Left ventricle myocardium inferior (tissue), 1 donor: ENCODE data around the gene SLC34A1. TPM values are rescaled to one million over a fixed set of nuclear protein-coding genes. Genes with fewer than 3 reads are reported as not detected.

Experiments used
- DNase-seq: peaks from one replicate; pipeline ENCODE4 v3.0.0-alpha.2; 2020
- H3K27ac ChIP-seq: fragments of 200-600 bp; replicated peaks from 2 replicates; pipeline ENCODE4 v1.8.0; 2021
- H3K27me3 ChIP-seq: fragments of 200-600 bp; 2 replicates; pipeline ENCODE4 v1.8.0; 2021; ENCODE audit warnings: low read depth
- H3K36me3 ChIP-seq: fragments of 200-600 bp; 2 replicates; pipeline ENCODE4 v1.8.0; 2021
- H3K4me1 ChIP-seq: fragments of 200-600 bp; 2 replicates; pipeline ENCODE4 v1.8.0; 2021
- H3K4me3 ChIP-seq: fragments of 200-600 bp; 2 replicates; pipeline ENCODE4 v1.8.0; 2021; ENCODE audit warnings: mild to moderate bottlenecking, moderate library complexity
- H3K9me3 ChIP-seq: fragments of 200-600 bp; replicated peaks from 2 replicates; pipeline ENCODE4 v1.8.0; 2021
- intact Hi-C: fragments of 100-400 bp; cut with micrococcal nuclease; formaldehyde crosslinking; loops from one replicate; pipeline ENCODE4 v1.11.0; 2022
- total RNA-seq: library from RNA; stranded (reverse); fragmentation: NEBNext Ultra II Directional; extraction: Animal tissue kit (Norgen Biotek cat#: 25700); gene quantifications from one replicate; pipeline ENCODE4 v1.2.1, GENCODE V29; 2021
- TF ChIP-seq, protein P1 (sequence below): fragments of 200-600 bp; IDR thresholded peaks from 2 replicates; pipeline ENCODE4 v1.8.0; 2021; ENCODE audit warnings: antibody characterized with exemption, mild to moderate bottlenecking, borderline replicate concordance
- donor health status: DM: no; HTN: yes; CAD: no; lungs with severe emphysema.

Gene SLC34A1
- total RNA-seq, 1 donor from 2014 or later: not detected

DNA sequence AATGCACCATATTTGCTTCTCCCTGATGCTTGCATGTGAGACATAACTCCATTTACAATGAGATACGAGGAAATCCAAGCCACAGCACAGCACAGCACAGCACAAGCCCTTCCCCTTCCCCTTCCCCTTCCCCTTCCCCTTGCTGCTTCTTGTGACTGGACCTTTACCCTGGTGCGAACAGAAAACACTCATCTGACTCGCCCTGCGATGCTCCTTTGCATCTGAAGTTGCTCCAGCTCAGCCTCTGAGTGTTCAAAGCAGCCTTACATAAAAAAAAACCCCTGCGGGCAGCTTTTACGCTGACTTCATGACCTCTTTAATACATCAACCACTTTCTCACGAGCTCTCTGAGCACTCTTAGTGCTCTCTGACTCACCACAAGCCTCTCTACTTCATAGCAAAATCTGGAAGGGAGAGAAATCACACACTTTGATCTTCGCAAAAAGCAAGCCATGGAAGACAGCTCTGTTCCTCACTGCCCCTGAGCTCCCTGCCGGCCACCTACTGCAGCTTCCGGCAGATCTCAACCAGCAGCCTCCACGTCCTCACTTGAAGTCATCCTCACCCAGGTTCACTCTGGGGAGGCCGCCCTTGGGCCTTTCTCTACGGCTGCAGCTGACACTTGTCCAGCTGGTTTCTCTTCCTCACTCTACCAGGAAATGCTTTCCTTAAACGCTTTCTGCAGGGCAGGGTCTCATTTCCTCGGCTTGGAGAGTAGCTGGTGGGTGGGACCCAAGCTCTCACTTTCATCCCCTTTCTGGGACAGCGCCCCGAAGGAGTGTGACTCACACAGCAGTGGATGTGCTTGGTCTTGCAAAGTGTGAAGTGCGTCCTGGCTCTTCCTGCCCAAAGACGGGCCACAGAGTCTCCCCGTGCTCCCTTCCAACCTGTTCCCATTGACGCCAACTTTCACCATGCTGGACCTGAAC lies 5.3 kb downstream of the SLC34A1 start:
- intact Hi-C loops: loop anchor here (5.0 kb wide), 1 partner anchor 113 kb away; no protein-coding TSS in a partner anchor

DNA sequence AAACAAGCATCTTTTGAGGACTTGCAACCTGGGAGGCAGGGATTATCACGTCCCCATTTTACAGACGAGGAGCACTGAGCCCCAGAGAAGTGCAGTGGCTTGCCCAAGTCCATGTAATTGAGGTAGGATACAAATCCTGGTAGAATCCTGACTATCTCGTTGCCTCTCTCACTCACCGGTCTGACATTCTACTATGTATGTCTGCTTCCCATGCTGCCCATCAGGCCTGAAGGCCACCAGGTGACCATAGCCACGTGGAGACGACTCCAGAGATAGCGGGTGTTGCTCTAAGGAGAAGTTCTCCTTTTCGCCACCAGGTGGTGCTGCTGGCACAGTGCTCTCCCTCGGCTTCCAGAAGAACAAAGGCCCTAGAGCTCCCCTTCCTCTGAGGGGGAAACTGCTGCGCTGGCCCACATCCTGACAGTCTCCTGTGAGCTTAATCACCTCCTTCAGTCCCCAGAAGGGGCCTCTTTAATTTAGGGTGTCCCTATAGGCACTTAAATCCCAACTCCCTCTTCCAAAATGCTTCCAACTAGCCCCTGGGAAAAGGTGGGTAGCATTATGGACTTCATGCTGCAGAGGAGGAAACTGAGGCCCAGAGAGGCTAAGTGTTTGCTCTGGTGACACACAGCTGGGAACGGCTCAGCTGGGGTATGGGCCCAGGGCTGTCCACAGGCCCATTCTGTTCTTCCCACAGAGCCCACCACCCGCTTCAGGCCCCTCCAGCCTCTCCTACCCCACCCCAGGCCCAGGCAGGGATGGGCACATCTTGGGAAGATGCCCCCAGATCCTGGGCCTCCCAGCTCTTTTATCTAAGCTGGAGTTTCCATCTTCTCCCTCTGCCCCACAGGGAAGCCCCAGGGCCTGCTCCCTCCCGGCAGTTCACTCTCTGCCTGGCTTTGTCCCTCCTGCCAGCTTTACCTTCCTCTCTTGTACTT lies 6.4 kb downstream of the SLC34A1 start:
- TF ChIP-seq, protein P1, sequence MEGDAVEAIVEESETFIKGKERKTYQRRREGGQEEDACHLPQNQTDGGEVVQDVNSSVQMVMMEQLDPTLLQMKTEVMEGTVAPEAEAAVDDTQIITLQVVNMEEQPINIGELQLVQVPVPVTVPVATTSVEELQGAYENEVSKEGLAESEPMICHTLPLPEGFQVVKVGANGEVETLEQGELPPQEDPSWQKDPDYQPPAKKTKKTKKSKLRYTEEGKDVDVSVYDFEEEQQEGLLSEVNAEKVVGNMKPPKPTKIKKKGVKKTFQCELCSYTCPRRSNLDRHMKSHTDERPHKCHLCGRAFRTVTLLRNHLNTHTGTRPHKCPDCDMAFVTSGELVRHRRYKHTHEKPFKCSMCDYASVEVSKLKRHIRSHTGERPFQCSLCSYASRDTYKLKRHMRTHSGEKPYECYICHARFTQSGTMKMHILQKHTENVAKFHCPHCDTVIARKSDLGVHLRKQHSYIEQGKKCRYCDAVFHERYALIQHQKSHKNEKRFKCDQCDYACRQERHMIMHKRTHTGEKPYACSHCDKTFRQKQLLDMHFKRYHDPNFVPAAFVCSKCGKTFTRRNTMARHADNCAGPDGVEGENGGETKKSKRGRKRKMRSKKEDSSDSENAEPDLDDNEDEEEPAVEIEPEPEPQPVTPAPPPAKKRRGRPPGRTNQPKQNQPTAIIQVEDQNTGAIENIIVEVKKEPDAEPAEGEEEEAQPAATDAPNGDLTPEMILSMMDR: peak; percentile 99
- no peaks in the 10 kb centered on the region for H3K36me3 ChIP-seq
- peaks cover 7% of the 10 kb centered on the region for H3K4me1 ChIP-seq
- peaks cover 69% of the 10 kb centered on the region for H3K27me3 ChIP-seq
- intact Hi-C loops: loop anchor here (5.0 kb wide), 1 partner anchor 112 kb away; no protein-coding TSS in a partner anchor
- DNase-seq: peak; percentile 72
- H3K4me3 ChIP-seq: no peak overlapping the region
- no peak overlapping the region for H3K27ac ChIP-seq
- no peaks in the 10 kb centered on the region for H3K9me3 ChIP-seq

More for the DNA sequence above, 5.3 kb downstream of the SLC34A1 start:
- no peaks in the 10 kb centered on the region for H3K36me3 ChIP-seq
- TF ChIP-seq, protein P1: no peak
- H3K9me3 ChIP-seq: no peaks in the 10 kb centered on the region
- peaks cover 69% of the 10 kb centered on the region for H3K27me3 ChIP-seq
- no peak overlapping the region for H3K4me3 ChIP-seq
- no peak for DNase-seq
- H3K4me1 ChIP-seq: peaks cover 7% of the 10 kb centered on the region
- H3K27ac ChIP-seq: no peak overlapping the region

DNA sequence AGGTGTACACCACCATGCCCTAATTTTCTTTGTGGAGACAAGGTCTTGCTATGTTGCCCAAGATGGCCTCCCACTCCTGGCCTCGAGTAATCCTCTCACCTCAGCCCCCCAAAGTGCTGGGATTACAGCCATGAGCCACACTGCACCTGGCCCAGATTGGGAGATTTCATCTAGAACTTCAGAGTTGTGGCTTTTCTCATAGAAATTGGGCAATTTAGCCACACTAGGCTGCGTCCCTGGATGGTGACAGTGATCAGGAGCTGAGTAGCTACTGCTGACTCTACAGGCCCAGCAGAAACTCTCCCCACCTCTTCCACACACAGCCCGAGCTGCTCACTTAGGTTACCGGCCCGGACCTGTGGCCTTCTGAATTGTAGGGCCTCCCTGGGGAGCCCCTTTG lies 8.5 kb downstream of the SLC34A1 start:
- H3K27ac ChIP-seq: no peak overlapping the region
- intact Hi-C loops: loop anchor here (5.0 kb wide), 1 partner anchor 110 kb away; no protein-coding TSS in a partner anchor
- H3K4me1 ChIP-seq: peaks cover 7% of the 10 kb centered on the region
- TF ChIP-seq, protein P1: no peak
- H3K27me3 ChIP-seq: peaks cover 69% of the 10 kb centered on the region
- no peak for DNase-seq
- H3K36me3 ChIP-seq: no peaks in the 10 kb centered on the region
- no peaks in the 10 kb centered on the region for H3K9me3 ChIP-seq
- H3K4me3 ChIP-seq: no peak overlapping the region

DNA sequence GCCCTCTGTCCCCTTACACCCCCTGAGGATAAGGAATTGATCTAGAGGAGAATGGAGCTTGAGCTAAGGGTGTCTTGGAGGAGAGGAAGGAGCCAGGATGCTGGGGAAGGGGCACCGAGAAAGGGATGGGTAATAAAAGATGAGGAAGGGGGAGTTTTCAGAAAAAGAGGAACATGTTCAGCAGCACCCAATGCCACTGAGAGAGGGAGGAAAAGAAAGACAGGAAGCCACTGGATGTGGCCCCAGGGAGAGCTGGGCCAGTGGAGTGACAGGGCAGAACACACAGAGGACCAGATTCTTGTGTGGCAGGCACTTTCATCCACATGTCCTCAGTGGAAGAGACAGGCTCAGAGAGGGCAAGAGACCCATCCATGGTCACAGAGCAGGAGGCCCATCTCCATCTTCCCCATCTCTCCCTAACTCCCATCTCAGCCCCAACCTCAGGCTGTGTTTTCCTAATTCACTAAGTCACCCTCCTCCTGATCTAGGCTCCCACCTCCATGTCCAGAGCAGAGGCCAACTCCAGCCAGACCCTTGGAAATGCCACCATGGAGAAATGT lies 9.1 kb downstream of the SLC34A1 start:
- Histone ChIP-seq H3K4me3 (no peak overlapping the region), H3K36me3 (no peaks in the 10 kb centered on the region), H3K9me3 (no peaks in the 10 kb centered on the region), H3K4me1 (peaks cover 7% of the 10 kb centered on the region), H3K27me3 (peaks cover 69% of the 10 kb centered on the region), H3K27ac (no peak overlapping the region)
- DNase-seq: no peak
- intact Hi-C loops: loop anchor here (5.0 kb wide), 1 partner anchor 109 kb away; no protein-coding TSS in a partner anchor
- TF ChIP-seq, protein P1: no peak

DNA sequence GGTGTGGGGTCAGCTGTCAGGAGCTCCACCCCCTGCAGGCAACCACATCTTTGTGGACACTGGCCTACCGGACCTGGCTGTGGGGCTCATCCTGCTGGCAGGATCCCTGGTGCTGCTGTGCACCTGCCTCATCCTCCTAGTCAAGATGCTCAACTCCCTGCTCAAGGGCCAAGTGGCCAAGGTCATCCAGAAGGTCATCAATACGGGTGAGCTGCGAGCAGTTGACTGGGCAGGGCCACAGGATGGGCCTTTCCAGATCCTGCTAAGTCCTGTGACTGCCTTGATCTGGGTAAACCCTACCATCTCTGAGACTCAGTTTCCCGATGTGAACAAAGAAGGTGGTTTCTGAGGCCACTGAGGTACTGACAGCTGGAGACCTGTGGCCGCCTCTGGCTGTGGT lies 9.8 kb downstream of the SLC34A1 start:
- Histone ChIP-seq H3K4me1 (peaks cover 7% of the 10 kb centered on the region), H3K36me3 (no peaks in the 10 kb centered on the region), H3K27me3 (peaks cover 69% of the 10 kb centered on the region), H3K27ac (no peak overlapping the region), H3K4me3 (no peak overlapping the region), H3K9me3 (no peaks in the 10 kb centered on the region)
- no peak for DNase-seq
- TF ChIP-seq, protein P1: no peak
- intact Hi-C loops: loop anchor here (5.0 kb wide), 1 partner anchor 108 kb away; no protein-coding TSS in a partner anchor
